IPS-18a (cell line): ENCODE data around the gene LSM2.

Experiments
- H3K27ac ChIP-seq: one replicate; pipeline ENCODE4 v1.5.1; 2013; ENCODE audit warnings: low read length
- H3K27me3 ChIP-seq: one replicate; pipeline ENCODE4 v1.6.1; 2013; ENCODE audit warnings: mild to moderate bottlenecking, low read length; ENCODE audit not compliant: control insufficient read depth, insufficient read depth
- H3K36me3 ChIP-seq: one replicate; pipeline ENCODE4 v1.6.1; 2013; ENCODE audit warnings: low read depth, low read length; ENCODE audit not compliant: control insufficient read depth
- H3K4me1 ChIP-seq: one replicate; pipeline ENCODE4 v1.6.1; 2013; ENCODE audit warnings: low read depth, low read length; ENCODE audit not compliant: control insufficient read depth
- H3K4me3 ChIP-seq: one replicate; pipeline ENCODE4 v1.5.1; 2013; ENCODE audit warnings: low read length
- H3K9ac ChIP-seq: one replicate; pipeline ENCODE4 v1.6.1; 2013; ENCODE audit warnings: mild to moderate bottlenecking, low read length, moderate library complexity
- H3K9me3 ChIP-seq: one replicate; pipeline ENCODE4 v1.6.1; 2013; ENCODE audit warnings: low read depth, low read length; ENCODE audit not compliant: control insufficient read depth

The LSM2 gene

DNA sequence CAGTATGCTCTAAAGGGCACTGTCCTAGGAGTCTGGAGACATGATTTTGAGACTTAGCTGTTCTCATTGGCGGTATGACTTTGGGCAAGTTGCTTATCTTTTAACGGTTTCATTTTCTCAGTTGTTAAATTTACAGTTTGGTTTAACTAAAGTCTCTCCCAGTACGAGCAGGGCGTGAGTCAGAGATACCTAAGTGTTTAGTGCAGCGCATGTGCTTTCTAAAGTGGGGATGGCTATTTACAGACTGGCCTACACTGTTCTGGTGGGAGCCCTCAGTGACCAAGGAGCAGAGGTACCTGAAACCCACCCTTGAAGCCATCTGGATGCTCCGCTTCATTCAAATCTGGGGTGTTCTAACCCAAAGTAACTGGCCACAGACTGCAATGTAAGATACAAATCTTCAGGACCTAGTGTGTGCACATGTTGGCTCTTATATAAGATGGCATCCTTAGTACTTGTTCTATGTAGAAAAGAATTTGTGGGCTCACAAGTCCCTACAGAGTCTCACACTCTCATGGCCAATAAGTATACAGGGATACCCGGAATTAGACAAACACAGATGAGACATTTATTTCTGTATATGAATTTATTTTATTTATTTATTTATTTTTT lies 56.2 kb downstream of the LSM2 start:
- no peak overlapping the region for H3K9ac ChIP-seq
- no peak overlapping the region for H3K27ac ChIP-seq
- H3K36me3 ChIP-seq, result peaks cover 3% of the 10 kb centered on the region
- H3K4me1 ChIP-seq, result no peaks in the 10 kb centered on the region
- H3K9me3 ChIP-seq, result no peaks in the 10 kb centered on the region
- H3K27me3 ChIP-seq, result no peaks in the 10 kb centered on the region
- no peak overlapping the region for H3K4me3 ChIP-seq

DNA sequence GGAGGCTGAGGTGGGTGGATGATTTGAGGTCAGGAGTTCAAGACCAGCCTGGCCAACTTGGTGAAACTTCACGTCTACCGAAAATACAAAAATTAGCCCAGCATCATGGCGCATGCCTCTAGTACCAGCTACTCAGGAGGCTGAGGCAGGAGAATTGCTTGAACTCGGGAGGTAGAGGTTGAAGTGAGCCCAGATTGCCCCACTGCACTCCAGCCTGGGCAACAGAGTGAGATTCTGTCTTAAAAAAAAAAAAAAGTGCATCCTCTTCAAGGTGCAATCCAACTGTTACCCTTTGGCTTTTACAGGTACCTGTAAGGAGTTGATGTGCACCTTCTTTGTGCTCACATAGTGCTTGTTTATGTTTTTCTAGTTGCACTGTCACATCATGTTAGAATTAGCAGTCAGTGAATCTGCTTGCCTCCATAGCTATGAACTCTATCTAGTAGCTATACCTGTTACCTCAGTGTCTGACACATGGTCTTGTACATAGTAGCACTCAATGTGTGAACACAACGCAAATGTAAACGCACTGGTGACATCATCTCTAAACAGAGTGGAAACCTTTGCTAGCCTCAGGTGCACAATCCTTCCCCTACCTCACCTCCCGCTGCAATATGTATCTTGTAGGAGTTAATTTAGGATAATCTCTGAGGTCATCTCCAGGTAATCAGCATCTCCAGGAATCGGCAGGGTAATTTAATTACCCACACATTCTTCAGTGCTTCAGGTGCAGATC lies 57.3 kb downstream of the LSM2 start:
- no peak overlapping the region for H3K9ac ChIP-seq
- no peak overlapping the region for H3K27ac ChIP-seq
- no peaks in the 10 kb centered on the region for H3K27me3 ChIP-seq
- no peak overlapping the region for H3K4me3 ChIP-seq
- H3K36me3 ChIP-seq, result peaks cover 3% of the 10 kb centered on the region
- no peaks in the 10 kb centered on the region for H3K9me3 ChIP-seq
- no peaks in the 10 kb centered on the region for H3K4me1 ChIP-seq
